ENCODE data around the gene PNPT1. TPM values are rescaled to one million over a fixed set of nuclear protein-coding genes. Genes with fewer than 3 reads are reported as not detected.

PNPT1 gene
- total and polyA plus RNA-seq, 2 donors (not counting 3 experiments of a cell fraction or from before 2014, with no cell fraction given), result 6.6 to 32.4 TPM

DNA sequence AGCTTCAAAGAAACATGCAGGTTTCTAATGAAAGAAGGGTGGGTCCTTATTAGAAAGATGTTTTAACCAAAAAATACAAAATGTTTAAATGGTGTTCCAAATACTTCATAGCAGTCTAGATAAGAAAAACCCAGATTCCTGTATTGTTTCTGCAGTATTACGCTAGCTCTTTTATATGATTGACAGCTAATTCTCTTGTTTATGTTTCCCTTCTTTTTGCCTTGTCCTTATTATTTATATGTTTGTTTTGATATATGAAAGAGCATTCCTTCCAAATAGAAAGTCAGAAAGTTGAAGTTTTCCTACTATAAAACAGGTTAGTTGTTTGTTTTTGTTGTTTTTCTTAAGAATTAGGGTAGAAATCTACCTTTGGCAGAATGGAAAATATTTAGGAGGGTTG, 41.1 kb upstream of the PNPT1 start:
- TF ChIP-seq JUN (IDR thresholded peaks at IDR 0.05; ENCODE audit: borderline replicate concordance, insufficient read depth, insufficient read length, low read depth) (no peak), EZH2 (IDR thresholded peaks at IDR 0.05; ENCODE audit: borderline replicate concordance, low read depth, low read length, severe bottlenecking) (no peak), GATA2 (IDR thresholded peaks at IDR 0.05; ENCODE audit: insufficient read depth, insufficient read length, low read depth, low read length) (no peak), POLR2AphosphoS5 (IDR thresholded peaks at IDR 0.05; ENCODE audit: insufficient read depth, low read depth, low read length) (no peak), POLR2A (IDR thresholded peaks at IDR 0.05; ENCODE audit: low read depth, low read length) (no peak), FOS (IDR thresholded peaks at IDR 0.05; ENCODE audit: borderline replicate concordance, insufficient read depth, low read length) (no peak), MYC (IDR thresholded peaks at IDR 0.05; ENCODE audit: low read depth, low read length) (no peak)
- TF ChIP-seq, protein P1, sequence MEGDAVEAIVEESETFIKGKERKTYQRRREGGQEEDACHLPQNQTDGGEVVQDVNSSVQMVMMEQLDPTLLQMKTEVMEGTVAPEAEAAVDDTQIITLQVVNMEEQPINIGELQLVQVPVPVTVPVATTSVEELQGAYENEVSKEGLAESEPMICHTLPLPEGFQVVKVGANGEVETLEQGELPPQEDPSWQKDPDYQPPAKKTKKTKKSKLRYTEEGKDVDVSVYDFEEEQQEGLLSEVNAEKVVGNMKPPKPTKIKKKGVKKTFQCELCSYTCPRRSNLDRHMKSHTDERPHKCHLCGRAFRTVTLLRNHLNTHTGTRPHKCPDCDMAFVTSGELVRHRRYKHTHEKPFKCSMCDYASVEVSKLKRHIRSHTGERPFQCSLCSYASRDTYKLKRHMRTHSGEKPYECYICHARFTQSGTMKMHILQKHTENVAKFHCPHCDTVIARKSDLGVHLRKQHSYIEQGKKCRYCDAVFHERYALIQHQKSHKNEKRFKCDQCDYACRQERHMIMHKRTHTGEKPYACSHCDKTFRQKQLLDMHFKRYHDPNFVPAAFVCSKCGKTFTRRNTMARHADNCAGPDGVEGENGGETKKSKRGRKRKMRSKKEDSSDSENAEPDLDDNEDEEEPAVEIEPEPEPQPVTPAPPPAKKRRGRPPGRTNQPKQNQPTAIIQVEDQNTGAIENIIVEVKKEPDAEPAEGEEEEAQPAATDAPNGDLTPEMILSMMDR (IDR thresholded peaks at IDR 0.05; ENCODE audit: extremely low read depth in 1 of 2, insufficient read depth in 1 of 2, low read depth in 1 of 2, low read length in 2 of 2), result no peak
- TF ChIP-seq, protein P2, sequence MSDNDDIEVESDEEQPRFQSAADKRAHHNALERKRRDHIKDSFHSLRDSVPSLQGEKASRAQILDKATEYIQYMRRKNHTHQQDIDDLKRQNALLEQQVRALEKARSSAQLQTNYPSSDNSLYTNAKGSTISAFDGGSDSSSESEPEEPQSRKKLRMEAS (IDR thresholded peaks at IDR 0.05; ENCODE audit: insufficient read depth, insufficient read length), result no peak
- no peak overlapping the region for H2AFZ ChIP-seq (ENCODE audit: low read depth, low read length)
- H3K4me2 ChIP-seq (ENCODE audit: insufficient read depth, low read length), result no peak overlapping the region
- no peaks in the 10 kb centered on the region for H3K36me3 ChIP-seq (ENCODE audit: control insufficient read depth in 2 of 2, extremely low read depth in 1 of 2, insufficient read depth in 2 of 2, low read length in 2 of 2)
- no peaks in the 10 kb centered on the region for H3K4me1 ChIP-seq (ENCODE audit: control insufficient read depth, extremely low read depth, insufficient read depth, low read length)
- no peaks in the 10 kb centered on the region for H3K79me2 ChIP-seq (ENCODE audit: control insufficient read depth, insufficient read depth, low read length)
- H3K4me3 ChIP-seq (replicated peaks in 1 of 3; ENCODE audit: insufficient read depth in 1 of 3, low read depth in 1 of 3, low read length in 3 of 3), result no peak overlapping the region
- BruUV-seq (replicated peaks), result no TSS peak
- CTCF ChIA-PET, result interaction anchor here (1.5 kb wide), 2 partner anchors 151 to 168 kb away, joined by 3 read pairs; no protein-coding TSS in a partner anchor
- POLR2A ChIA-PET, result no interaction called here
- no peaks in the 10 kb centered on the region for H4K20me1 ChIP-seq (replicated peaks; ENCODE audit: control insufficient read depth, extremely low read depth, insufficient read depth, low read length)
- no peaks in the 10 kb centered on the region for H3K9me1 ChIP-seq (replicated peaks; ENCODE audit: control insufficient read depth, extremely low read depth, insufficient read depth, low read length)
- DNase-seq (ENCODE audit: low read depth, low spot score), result no peak
- FAIRE-seq, result no peak
- no peak overlapping the region for H3K27ac ChIP-seq (ENCODE audit: insufficient read depth, low read depth, low read length)
- H3K9me3 ChIP-seq (replicated peaks; ENCODE audit: control insufficient read depth, insufficient read depth, low read length), result no peaks in the 10 kb centered on the region
- intact Hi-C loops (cut with micrococcal nuclease) (no loop called here), dilution Hi-C loops (cut with MboI; ENCODE audit: extremely low pct_ligation_motif_present, low sequenced_read_pairs) (no loop called here)
- no peaks in the 10 kb centered on the region for H3K27me3 ChIP-seq (ENCODE audit: control insufficient read depth in 2 of 2, insufficient read depth in 2 of 2, low read length in 2 of 2)
- no peak overlapping the region for H3K9ac ChIP-seq (replicated peaks; ENCODE audit: extremely low read depth, insufficient read depth, low read length)
